HG03135 (cell line): ENCODE data around the gene UBL4A.
"Not testable (repeated sequence)": the region's sequence is repeated elsewhere in the genome, so short reads cannot be mapped to it uniquely, and the experiment has no call there.

Experiments used
- ATAC-seq: cut with Tn5 transposase; IDR thresholded peaks from one replicate; pipeline ENCODE4 v1.9.1; 2021; ENCODE audit warnings: mild to moderate bottlenecking, moderate library complexity; ENCODE audit not compliant: unreplicated experiment

The UBL4A gene

GRCh38 chrX:154509455-154509854, 23.0 kb upstream of the UBL4A start:
- no peak for ATAC-seq

GRCh38 chrX:154508384-154508745, 21.9 kb upstream of the UBL4A start:
- ATAC-seq = no peak

GRCh38 chrX:154507673-154508383, 21.4 kb upstream of the UBL4A start:
- no peak for ATAC-seq

GRCh38 chrX:154506483-154507332, 20.3 kb upstream of the UBL4A start:
- no peak for ATAC-seq

- ATAC-seq = no peak
Measured at GRCh38 chrX:154505734-154506133, 19.3 kb upstream of the UBL4A start.

GRCh38 chrX:154502989-154503388, 16.6 kb upstream of the UBL4A start:
- no peak for ATAC-seq

- ATAC-seq = no peak
Measured at GRCh38 chrX:154502098-154502497, 15.7 kb upstream of the UBL4A start.

GRCh38 chrX:154501423-154501822, 15.0 kb upstream of the UBL4A start:
- ATAC-seq = not testable (repeated sequence)

- ATAC-seq = not testable (repeated sequence)
Measured at GRCh38 chrX:154496591-154497137, 10.2 kb upstream of the UBL4A start.

GRCh38 chrX:154495472-154495922, 9.1 kb upstream of the UBL4A start:
- ATAC-seq = no peak

GRCh38 chrX:154494715-154495114, 8.3 kb upstream of the UBL4A start:
- no peak for ATAC-seq

- ATAC-seq = peak; percentile 75
Measured at GRCh38 chrX:154490414-154491083, 4.1 kb upstream of the UBL4A start, which contains the start of gene SLC10A3. Gene SLC10A3 (minus strand): TSS chrX:154490629. CDS start chrX:154488940, 1,689 bp downstream.

GRCh38 chrX:154490021-154490413, 3.6 kb upstream of the UBL4A start:
- peak; percentile 28 for ATAC-seq

GRCh38 chrX:154489182-154489581, 2.8 kb upstream of the UBL4A start:
- ATAC-seq = no peak

GRCh38 chrX:154488336-154489075, 2.1 kb upstream of the UBL4A start:
- no peak for ATAC-seq

- no peak for ATAC-seq
Measured at GRCh38 chrX:154487518-154488290, 1.3 kb upstream of the UBL4A start.

- no peak for ATAC-seq
Measured at GRCh38 chrX:154486052-154486395, 391 bp downstream of the UBL4A start.

GRCh38 chrX:154485150-154486051, 1.0 kb downstream of the UBL4A start:
- ATAC-seq = no peak
